Type B pancreatic cell (in vitro differentiated cells): ENCODE measurements around the gene PHACTR1. TPM values are rescaled to one million over a fixed set of nuclear protein-coding genes. Genes with fewer than 3 reads are reported as not detected.

ENCODE experiments used
- DNase-seq: peaks from one replicate; pipeline ENCODE4 v3.0.0; 2021; ENCODE audit warnings: mixed read lengths; ENCODE audit not compliant: unreplicated experiment; ENCODE audit errors: extremely low spot score
- H3K27ac Mint-ChIP-seq: 2 replicates; pipeline ENCODE4 v1.8.0; 2021; ENCODE audit warnings: mild to moderate bottlenecking, mixed read lengths
- H3K27me3 Mint-ChIP-seq: 2 replicates; pipeline ENCODE4 v1.8.0; 2021; ENCODE audit warnings: mixed read lengths
- H3K36me3 Mint-ChIP-seq: 2 replicates; pipeline ENCODE4 v1.8.0; 2021; ENCODE audit warnings: mixed read lengths
- H3K4me1 Mint-ChIP-seq: one replicate; pipeline ENCODE4 v1.8.0; 2021; ENCODE audit warnings: mixed read lengths; ENCODE audit not compliant: unreplicated experiment
- H3K4me3 Mint-ChIP-seq: 2 replicates; pipeline ENCODE4 v1.8.0; 2021; ENCODE audit warnings: mild to moderate bottlenecking, mixed read lengths
- H3K9me3 Mint-ChIP-seq: 2 replicates; pipeline ENCODE4 v1.8.0; 2021; ENCODE audit warnings: mixed read lengths
- CTCF ChIP-seq: fragments of 200-600 bp; sonication (generic); conservative IDR thresholded peaks from 2 replicates; pipeline ENCODE4 v1.5.0; 2021; ENCODE audit warnings: antibody characterized with exemption, mild to moderate bottlenecking
- total RNA-seq: library from RNA; stranded (reverse); gene quantifications from 2 replicates; pipeline ENCODE4 v1.2.1, GENCODE V29; 2021; ENCODE audit warnings: low replicate concordance

The PHACTR1 gene
- total RNA-seq, 1 donor from 2014 or later = 12.3 TPM

GRCh38 chr6:12848964-12849808, 132.6 kb downstream of the PHACTR1 start:
- no peak for TF ChIP-seq CTCF
- no peak overlapping the region for H3K27ac Mint-ChIP-seq
- H3K4me3 Mint-ChIP-seq = no peak overlapping the region
- peaks cover 4% of the 10 kb centered on the region for H3K27me3 Mint-ChIP-seq
- H3K36me3 Mint-ChIP-seq = no peaks in the 10 kb centered on the region
- peaks cover 14% of the 10 kb centered on the region for H3K4me1 Mint-ChIP-seq
- DNase-seq = no peak
- H3K9me3 Mint-ChIP-seq = no peaks in the 10 kb centered on the region

- no peak for DNase-seq
- no peak overlapping the region for H3K4me3 Mint-ChIP-seq
- no peaks in the 10 kb centered on the region for H3K36me3 Mint-ChIP-seq
- TF ChIP-seq CTCF = no peak
- peaks cover 11% of the 10 kb centered on the region for H3K4me1 Mint-ChIP-seq
- H3K27me3 Mint-ChIP-seq = peaks cover 4% of the 10 kb centered on the region
- H3K9me3 Mint-ChIP-seq = no peaks in the 10 kb centered on the region
- no peak overlapping the region for H3K27ac Mint-ChIP-seq
These were observed 133.2 kb downstream of the PHACTR1 start for GRCh38 chr6:12849809-12850198.

GRCh38 chr6:12851123-12851695, 134.6 kb downstream of the PHACTR1 start:
- no peak overlapping the region for H3K27ac Mint-ChIP-seq
- no peaks in the 10 kb centered on the region for H3K9me3 Mint-ChIP-seq
- peaks cover 4% of the 10 kb centered on the region for H3K27me3 Mint-ChIP-seq
- peaks cover 10% of the 10 kb centered on the region for H3K4me1 Mint-ChIP-seq
- no peak overlapping the region for H3K4me3 Mint-ChIP-seq
- no peaks in the 10 kb centered on the region for H3K36me3 Mint-ChIP-seq
- no peak for DNase-seq
- no peak for TF ChIP-seq CTCF

GRCh38 chr6:12861603-12862002, 145.0 kb downstream of the PHACTR1 start:
- peaks cover 8% of the 10 kb centered on the region for H3K4me1 Mint-ChIP-seq
- H3K27me3 Mint-ChIP-seq = peaks cover 4% of the 10 kb centered on the region
- no peak for TF ChIP-seq CTCF
- H3K36me3 Mint-ChIP-seq = no peaks in the 10 kb centered on the region
- no peak for DNase-seq
- H3K27ac Mint-ChIP-seq = no peak overlapping the region
- H3K9me3 Mint-ChIP-seq = no peaks in the 10 kb centered on the region
- H3K4me3 Mint-ChIP-seq = no peak overlapping the region

GRCh38 chr6:12865117-12865516, 148.6 kb downstream of the PHACTR1 start:
- Mint-ChIP-seq H3K4me3 (no peak overlapping the region), H3K27me3 (peaks cover 11% of the 10 kb centered on the region), H3K27ac (no peak overlapping the region), H3K36me3 (no peaks in the 10 kb centered on the region), H3K9me3 (no peaks in the 10 kb centered on the region), H3K4me1 (peaks cover 8% of the 10 kb centered on the region)
- no peak for DNase-seq
- no peak for TF ChIP-seq CTCF
